Pancreas (tissue), 10 donors: ENCODE measurements around the gene ESRRB. TPM values are rescaled to one million over a fixed set of nuclear protein-coding genes. Genes with fewer than 3 reads are reported as not detected.

ENCODE experiments used
- ATAC-seq, 4 donors: fragments of 200-7000 bp; cut with Tn5 transposase; one replicate each; pipeline versions ENCODE4 v1.8.0 to v1.9.1; 2020; ENCODE audit warnings: mild to moderate bottlenecking in 4 of 4, moderate library complexity in 4 of 4
- DNase-seq, 6 donors: peaks; one replicate each; pipeline ENCODE4 v3.0.0-alpha.2; 2020
- FAIRE-seq: peaks from 2 replicates; lab custom pipeline; 2012; peaks lifted over from hg19 to GRCh38; lab: Jason Lieb, UNC
- H3K27ac ChIP-seq, 4 donors: fragments of 200-600 bp; sonication (generic); 1 replicate in 3 of 4; 2 replicates in 1 of 4; pipeline versions ENCODE4 v1.5.0 to v1.8.0; 2020
- H3K27me3 ChIP-seq, 4 donors: fragments of 200-600 bp; one replicate each; pipeline ENCODE4 v1.8.0; 2021
- H3K36me3 ChIP-seq, 3 donors: fragments of 200-600 bp; sonication (generic) in 1 of 3; one replicate each; pipeline versions ENCODE4 v1.5.0 to v1.8.0; 2020 to 2021
- H3K4me1 ChIP-seq, 3 donors: fragments of 200-600 bp; one replicate each; pipeline ENCODE4 v1.8.0; 2021
- H3K4me3 ChIP-seq, 4 donors: fragments of 200-600 bp; sonication (generic) in 2 of 4; one replicate each; pipeline versions ENCODE4 v1.5.0 to v1.8.0; 2020 to 2021
- H3K9me3 ChIP-seq, 4 donors: fragments of 200-600 bp; one replicate each; pipeline ENCODE4 v1.8.0; 2021
- CTCF ChIP-seq, 4 donors: fragments of 200-600 bp; sonication (generic) in 3 of 4; IDR thresholded peaks; one replicate each; pipeline versions ENCODE4 v1.5.0 to v1.8.0; 2021; ENCODE audit warnings: antibody characterized with exemption in 4 of 4
- WGBS, 2 donors: extraction: QIAGEN DNeasy Blood & Tissue Kit; methylation state at CpG; one replicate each; pipeline ENCODE4 v1.1.7; 2013; 5-methylcytosine and 5-hydroxymethylcytosine counted together
- intact Hi-C, 3 donors: fragments of 100-400 bp; cut with DNase I; formaldehyde crosslinking; loops; one replicate each; pipeline versions ENCODE4 v1.11.1 to v1.14.2; 2022
- polyA plus RNA-seq, 2 donors: library from polyadenylated mRNA; stranded (reverse); fragments of 200-250 nt; gene quantifications; one replicate each; pipeline ENCODE4 v1.2.3, GENCODE V29; 2013
- total RNA-seq, 6 donors: library from RNA; stranded (reverse); fragmentation: NEBNext Ultra II Directional in 4 of 6; extraction: Animal tissue kit (Norgen Biotek cat#: 25700) in 4 of 6; gene quantifications; one replicate each; pipeline versions ENCODE4 v1.2.1 to v1.2.4, GENCODE V29; 2021 to 2023
- donor health status: healthy with polysubstance abuse.
- donor health status: DM: no; HTN: no; CAD: no; lungs with moderate emphysema.
- donor health status: DM: no; HTN: no; CAD: no.
- donor health status: control.
- donor health status: control.
- donor health status: Bipolar disorder and iron deficiency.
- donor health status: DM: yes; HTN: yes; CAD: no.
- donor health status: DM: no; HTN: no; CAD: no.
- donor health status: DM: no; HTN: no; CAD: no.
- donor health status: DM: yes; HTN: yes; CAD: no.

Gene ESRRB
- total and polyA plus RNA-seq, 8 donors = 0.14 to 0.85 (median 0.50) TPM; not detected in 2

GRCh38 chr14:76539130-76539529, 163.2 kb downstream of the ESRRB start:
- Histone ChIP-seq H3K27me3 (no peaks in the 10 kb centered on the region), H3K4me1 (no peaks in the 10 kb centered on the region), H3K36me3 (no peaks in the 10 kb centered on the region), H3K9me3 (no peaks in the 10 kb centered on the region), H3K27ac (no peak overlapping the region), H3K4me3 (no peak overlapping the region)
- FAIRE-seq (no peak), ATAC-seq (no peak), DNase-seq (no peak)
- no peak for TF ChIP-seq CTCF (IDR thresholded peaks at IDR 0.05)
- intact Hi-C loops = no loop called here

- H3K4me3 ChIP-seq = no peak overlapping the region
- no peaks in the 10 kb centered on the region for H3K4me1 ChIP-seq
- intact Hi-C loops = no loop called here
- FAIRE-seq (no peak), DNase-seq (no peak), ATAC-seq (no peak)
- H3K27me3 ChIP-seq = no peaks in the 10 kb centered on the region
- H3K36me3 ChIP-seq = no peaks in the 10 kb centered on the region
- TF ChIP-seq CTCF (IDR thresholded peaks at IDR 0.05) = no peak
- H3K9me3 ChIP-seq = no peaks in the 10 kb centered on the region
- H3K27ac ChIP-seq = no peak overlapping the region
- 25% methylated on average over 10 of the region's 10 CpGs for WGBS, 2 donors
These were observed 165.8 kb downstream of the ESRRB start for GRCh38 chr14:76541594-76542219.

- FAIRE-seq = no peak
- Histone ChIP-seq H3K4me1 (no peaks in the 10 kb centered on the region), H3K4me3 (no peak overlapping the region), H3K27me3 (no peaks in the 10 kb centered on the region), H3K9me3 (no peaks in the 10 kb centered on the region), H3K36me3 (no peaks in the 10 kb centered on the region), H3K27ac (no peak overlapping the region)
- 59% methylated on average over 10 of the region's 10 CpGs for WGBS, 2 donors
- intact Hi-C loops = no loop called here
- DNase-seq = no peak
- no peak for ATAC-seq
- TF ChIP-seq CTCF (IDR thresholded peaks at IDR 0.05) = peak in 2 of 4 donors; percentile 9 to 29
These were observed 170.7 kb downstream of the ESRRB start for GRCh38 chr14:76546426-76547221.

- intact Hi-C loops = no loop called here
- no peak overlapping the region for H3K4me3 ChIP-seq
- no peaks in the 10 kb centered on the region for H3K36me3 ChIP-seq
- H3K27me3 ChIP-seq = no peaks in the 10 kb centered on the region
- FAIRE-seq (no peak), ATAC-seq (no peak), DNase-seq (no peak)
- H3K4me1 ChIP-seq = no peaks in the 10 kb centered on the region
- H3K27ac ChIP-seq = no peak overlapping the region
- TF ChIP-seq CTCF (IDR thresholded peaks at IDR 0.05) = no peak
- H3K9me3 ChIP-seq = no peaks in the 10 kb centered on the region
- 54 to 58% methylated on average over 8 of the region's 8 CpGs for WGBS, 2 donors
These were observed 171.9 kb downstream of the ESRRB start for GRCh38 chr14:76547831-76548230.

GRCh38 chr14:76550534-76550933, 174.6 kb downstream of the ESRRB start:
- Histone ChIP-seq H3K9me3 (no peaks in the 10 kb centered on the region), H3K4me3 (no peak overlapping the region), H3K27me3 (no peaks in the 10 kb centered on the region), H3K27ac (no peak overlapping the region), H3K36me3 (no peaks in the 10 kb centered on the region), H3K4me1 (no peaks in the 10 kb centered on the region)
- no peak for DNase-seq
- intact Hi-C loops = no loop called here
- 57 to 68% methylated on average over 2 of the region's 2 CpGs for WGBS, 2 donors
- ATAC-seq = no peak
- TF ChIP-seq CTCF (IDR thresholded peaks at IDR 0.05) = no peak
- FAIRE-seq = no peak
